Mesendoderm (in vitro differentiated cells): Measurements from ENCODE around the gene ATXN2L.
"Not testable (repeated sequence)": the region's sequence is repeated elsewhere in the genome, so short reads cannot be mapped to it uniquely, and the experiment has no call there.

Source experiments
- DNase-seq: peaks from one replicate; pipeline ENCODE4 v3.0.0; 2013
- H2AK5ac ChIP-seq: 2 replicates; pipeline ENCODE4 v1.6.1; 2013; ENCODE audit warnings: low read length, inconsistent platforms
- H2BK120ac ChIP-seq: 2 replicates; pipeline ENCODE4 v1.6.1; 2013; ENCODE audit warnings: low read depth, mild to moderate bottlenecking, low read length, moderate library complexity, mixed read lengths
- H2BK15ac ChIP-seq: replicated peaks from 2 replicates; pipeline ENCODE4 v1.6.1; 2013; ENCODE audit warnings: low read depth, mild to moderate bottlenecking, moderate library complexity
- H2BK5ac ChIP-seq: 2 replicates; pipeline ENCODE4 v1.6.1; 2013; ENCODE audit warnings: low read length, inconsistent platforms
- H3K18ac ChIP-seq: 2 replicates; pipeline ENCODE4 v1.6.1; 2013; ENCODE audit warnings: mild to moderate bottlenecking, low read length, mixed read lengths
- H3K23ac ChIP-seq: one replicate; pipeline ENCODE4 v1.6.1; 2013; ENCODE audit warnings: low read length
- H3K27ac ChIP-seq: 2 replicates; pipeline ENCODE4 v1.5.1; 2013; ENCODE audit warnings: low read depth, mild to moderate bottlenecking, inconsistent platforms, low read length, moderate library complexity
- H3K27me3 ChIP-seq: 2 replicates; pipeline ENCODE4 v1.6.1; 2013; ENCODE audit warnings: low read length, control low read depth, mild to moderate bottlenecking, inconsistent platforms; ENCODE audit not compliant: insufficient read depth, poor library complexity
- H3K36me3 ChIP-seq: 2 replicates; pipeline ENCODE4 v1.6.1; 2013; ENCODE audit warnings: low read length, inconsistent platforms; ENCODE audit not compliant: control insufficient read depth, insufficient read depth
- H3K4ac ChIP-seq: one replicate; pipeline ENCODE4 v1.6.1; 2013; ENCODE audit warnings: low read depth, mild to moderate bottlenecking, low read length, moderate library complexity
- H3K4me1 ChIP-seq: 2 replicates; pipeline ENCODE4 v1.6.1; 2013; ENCODE audit warnings: low read depth, low read length, inconsistent platforms; ENCODE audit not compliant: control insufficient read depth
- H3K4me2 ChIP-seq: 2 replicates; pipeline ENCODE4 v1.6.1; 2013; ENCODE audit warnings: low read length
- H3K4me3 ChIP-seq: 2 replicates; pipeline ENCODE4 v1.5.1; 2013; ENCODE audit warnings: mild to moderate bottlenecking, low read length
- H3K56ac ChIP-seq: one replicate; pipeline ENCODE4 v1.6.1; 2013; ENCODE audit warnings: low read length
- H3K79me1 ChIP-seq: 2 replicates; pipeline ENCODE4 v1.6.1; 2013; ENCODE audit warnings: low read length, inconsistent platforms
- H3K79me2 ChIP-seq: 2 replicates; pipeline ENCODE4 v1.6.1; 2013; ENCODE audit warnings: mild to moderate bottlenecking, low read length; ENCODE audit not compliant: control insufficient read depth, insufficient read depth
- H3K9ac ChIP-seq: 2 replicates; pipeline ENCODE4 v1.6.1; 2013; ENCODE audit warnings: low read length, inconsistent platforms
- H4K5ac ChIP-seq: one replicate; pipeline ENCODE4 v1.6.1; 2013; ENCODE audit warnings: low read length
- H4K8ac ChIP-seq: one replicate; pipeline ENCODE4 v1.6.1; 2013; ENCODE audit warnings: low read depth, mild to moderate bottlenecking, control low read depth, low read length, moderate library complexity
- WGBS: extraction: QIAGEN DNeasy Blood & Tissue Kit; methylation state at CpG from one replicate; pipeline ENCODE4 v1.1.7; 2013; ENCODE audit warnings: low lambda C conversion rate, missing lambda C conversion rate; ENCODE audit not compliant: insufficient coverage; ENCODE audit errors: extremely low coverage; 5-methylcytosine and 5-hydroxymethylcytosine counted together

ATXN2L gene

DNA sequence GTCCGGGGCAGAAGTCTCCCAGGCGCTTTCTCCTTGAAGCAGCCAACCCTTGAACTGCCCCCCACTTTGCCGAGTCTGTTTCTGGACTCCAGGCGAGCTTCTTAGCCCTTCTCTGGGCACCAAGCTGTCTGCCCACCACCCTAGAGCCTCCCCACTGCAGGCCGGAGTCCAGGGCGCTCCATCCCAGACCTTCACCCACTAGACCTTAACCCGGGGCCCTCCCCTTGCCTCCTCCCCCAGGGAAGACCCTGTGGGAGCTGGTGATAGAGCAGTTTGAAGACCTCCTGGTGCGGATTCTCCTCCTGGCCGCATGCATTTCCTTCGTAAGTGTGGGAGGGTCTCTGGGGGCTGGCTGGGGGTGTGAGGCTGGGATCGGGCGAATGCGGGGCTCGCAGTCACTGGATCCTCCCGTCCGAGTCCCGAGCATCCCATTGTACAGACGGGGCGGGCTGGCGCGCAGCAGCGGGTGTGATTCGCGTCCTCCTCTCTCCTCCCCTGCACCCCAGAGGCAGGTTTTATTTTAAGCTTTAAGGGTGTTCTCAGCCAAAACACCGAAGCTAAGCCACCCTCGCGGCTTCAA lies 56.6 kb downstream of the ATXN2L start:
- Histone ChIP-seq H3K4me2 (peak overlapping the region; percentile 42), H2BK15ac (no peak overlapping the region), H3K18ac (peak overlapping the region; percentile 21), H3K27ac (no peak overlapping the region), H3K4me3 (peak overlapping the region; percentile 40), H3K36me3 (no peaks in the 10 kb centered on the region), H2AK5ac (no peak overlapping the region), H3K27me3 (no peaks in the 10 kb centered on the region), H3K4me1 (no peaks in the 10 kb centered on the region), H3K23ac (no peak overlapping the region), H3K79me2 (no peaks in the 10 kb centered on the region), H2BK120ac (no peak overlapping the region), H4K5ac (no peak overlapping the region), H3K79me1 (no peaks in the 10 kb centered on the region), H3K4ac (peak overlapping the region; percentile 71), H2BK5ac (no peak overlapping the region), H3K9ac (peak overlapping the region; percentile 81), H4K8ac (no peak overlapping the region), H3K56ac (peak overlapping the region; percentile 79)
- WGBS: no CpG with 5 or more reads among the region's 27 CpGs
- DNase-seq: no peak

DNA sequence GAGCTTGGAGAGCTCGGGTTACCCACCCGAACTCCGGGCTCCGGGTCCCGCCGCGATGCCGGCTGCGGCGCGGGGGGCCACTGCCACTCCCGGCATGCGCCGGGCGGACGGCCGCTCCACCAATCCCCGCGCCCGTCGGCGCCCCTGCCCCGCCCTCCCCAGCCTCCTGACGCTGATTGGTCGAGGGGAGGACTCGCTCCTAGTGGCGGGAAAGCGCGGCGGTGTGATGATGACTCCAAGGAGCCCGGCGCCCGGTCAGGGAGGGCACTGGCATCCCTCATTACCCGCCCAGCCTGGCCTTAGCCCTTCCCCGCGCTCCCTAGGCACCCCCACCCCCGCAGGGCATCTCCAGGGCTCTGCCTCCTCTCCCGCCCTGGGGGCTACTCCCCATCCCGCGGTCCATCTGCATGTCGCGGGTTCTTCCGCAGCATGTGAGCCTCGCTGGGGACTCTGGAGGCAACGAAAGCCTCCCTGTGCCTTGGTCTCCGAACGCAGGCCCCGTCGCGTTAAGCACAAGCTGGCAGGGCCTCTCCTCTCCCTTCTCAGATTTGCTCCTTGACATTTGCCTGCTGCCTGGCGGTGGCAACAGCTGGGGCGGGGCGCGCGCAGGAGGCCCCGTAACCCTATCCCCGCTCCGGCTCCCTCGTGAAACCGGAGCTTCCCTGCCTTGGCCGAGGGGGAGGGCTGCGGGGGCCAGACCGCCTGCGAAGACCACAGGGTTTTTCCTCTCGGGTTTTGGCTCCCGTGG lies 57.2 kb downstream of the ATXN2L start:
- H3K4me1 ChIP-seq: no peaks in the 10 kb centered on the region
- H3K27ac ChIP-seq: no peak overlapping the region
- peak overlapping the region; percentile 21 for H3K18ac ChIP-seq
- H3K56ac ChIP-seq: peak overlapping the region; percentile 79
- peak overlapping the region; percentile 40 for H3K4me3 ChIP-seq
- no peak overlapping the region for H2AK5ac ChIP-seq
- H3K23ac ChIP-seq: no peak overlapping the region
- H3K9ac ChIP-seq: peak overlapping the region; percentile 81
- H2BK120ac ChIP-seq: no peak overlapping the region
- H2BK15ac ChIP-seq: no peak overlapping the region
- H3K36me3 ChIP-seq: no peaks in the 10 kb centered on the region
- DNase-seq: peak; percentile 93
- no CpG with 5 or more reads among the region's 66 CpGs for WGBS
- no peaks in the 10 kb centered on the region for H3K79me1 ChIP-seq
- no peaks in the 10 kb centered on the region for H3K27me3 ChIP-seq
- no peak overlapping the region for H4K5ac ChIP-seq
- H3K79me2 ChIP-seq: no peaks in the 10 kb centered on the region
- H4K8ac ChIP-seq: no peak overlapping the region
- H2BK5ac ChIP-seq: no peak overlapping the region
- H3K4ac ChIP-seq: peak overlapping the region; percentile 8
- H3K4me2 ChIP-seq: peak overlapping the region; percentile 58

DNA sequence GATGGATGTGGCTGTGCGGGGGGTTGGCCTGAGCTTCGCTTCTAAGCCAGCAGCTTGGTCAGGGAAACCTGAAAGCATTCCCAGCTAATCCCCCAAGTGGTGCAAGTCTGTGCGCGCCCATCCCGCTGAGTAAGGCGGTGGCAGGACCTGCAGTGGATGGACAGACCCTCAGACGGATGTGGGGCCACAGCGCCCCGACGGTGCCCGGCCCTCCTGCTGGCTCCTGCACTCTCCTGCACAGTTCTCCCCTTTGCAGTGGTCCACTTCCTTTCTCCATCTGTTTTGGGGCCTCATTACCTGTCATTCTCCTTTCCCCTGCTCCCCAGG lies 57.8 kb downstream of the ATXN2L start:
- Histone ChIP-seq H3K4me2 (peak overlapping the region; percentile 58), H3K27ac (no peak overlapping the region), H3K4me3 (no peak overlapping the region), H3K23ac (no peak overlapping the region), H3K9ac (peak overlapping the region; percentile 70), H4K5ac (no peak overlapping the region), H3K4me1 (no peaks in the 10 kb centered on the region), H3K36me3 (no peaks in the 10 kb centered on the region), H3K79me1 (no peaks in the 10 kb centered on the region), H3K56ac (peak overlapping the region; percentile 73), H2BK5ac (no peak overlapping the region), H3K4ac (no peak overlapping the region), H4K8ac (no peak overlapping the region), H3K18ac (no peak overlapping the region), H3K27me3 (no peaks in the 10 kb centered on the region), H3K79me2 (no peaks in the 10 kb centered on the region), H2BK120ac (no peak overlapping the region), H2AK5ac (no peak overlapping the region), H2BK15ac (no peak overlapping the region)
- DNase-seq: no peak
- WGBS: no CpG with 5 or more reads among the region's 11 CpGs

DNA sequence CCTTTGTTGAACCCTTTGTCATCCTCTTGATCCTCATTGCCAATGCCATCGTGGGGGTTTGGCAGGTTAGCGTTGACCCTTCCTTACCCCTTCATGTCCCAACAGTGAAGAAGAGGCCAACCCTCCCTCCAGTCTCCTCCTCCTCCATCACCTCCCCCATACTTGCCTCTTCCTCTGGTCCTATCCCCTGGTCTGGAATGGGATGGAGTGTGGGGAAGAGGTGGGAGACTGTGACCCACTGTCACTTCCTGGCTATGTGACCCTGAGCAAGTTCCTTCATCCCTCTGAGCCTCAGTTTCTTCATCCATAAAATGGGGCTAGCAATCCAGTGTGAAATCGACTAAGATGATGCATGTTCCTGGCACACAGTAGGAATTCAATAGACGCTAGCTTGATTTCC lies 58.2 kb downstream of the ATXN2L start:
- H4K8ac ChIP-seq: no peak overlapping the region
- H2BK120ac ChIP-seq: no peak overlapping the region
- no CpG with 5 or more reads among the region's 4 CpGs for WGBS

DNA sequence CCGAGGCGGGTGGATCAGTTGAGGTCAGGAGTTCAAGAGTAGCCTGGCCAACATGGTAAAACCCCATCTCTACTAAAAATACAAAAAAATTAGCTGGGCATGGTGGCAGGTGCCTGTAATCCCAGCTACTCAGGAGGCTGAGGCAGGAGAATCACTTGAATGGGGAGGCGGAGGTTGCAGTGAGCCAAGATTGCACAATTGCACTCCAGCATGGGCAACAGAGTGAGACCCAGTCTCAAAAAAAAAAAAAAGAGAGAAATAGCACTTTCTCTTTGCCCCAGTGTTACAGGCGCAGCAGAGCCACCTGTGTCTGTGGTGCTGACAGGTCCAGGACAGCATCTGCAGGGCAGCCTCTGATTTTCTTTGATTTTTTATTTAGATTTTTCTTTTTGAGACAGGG lies 58.8 kb downstream of the ATXN2L start:
- H3K36me3 ChIP-seq, H3K27me3 ChIP-seq, DNase-seq, H2BK120ac ChIP-seq, H2BK15ac ChIP-seq, H3K4me3 ChIP-seq, H4K5ac ChIP-seq, H2BK5ac ChIP-seq, H3K18ac ChIP-seq, H3K9ac ChIP-seq, H2AK5ac ChIP-seq, H3K23ac ChIP-seq, H3K4me2 ChIP-seq, H3K79me2 ChIP-seq, H3K56ac ChIP-seq, H3K4ac ChIP-seq, H3K4me1 ChIP-seq, H3K79me1 ChIP-seq, H3K27ac ChIP-seq, H4K8ac ChIP-seq: not testable (repeated sequence)
- no CpG with 5 or more reads among the region's 4 CpGs for WGBS

More for the DNA sequence above, 58.2 kb downstream of the ATXN2L start:
- Histone ChIP-seq H2BK5ac (no peak overlapping the region), H3K56ac (peak overlapping the region; percentile 73), H3K27ac (no peak overlapping the region), H2AK5ac (peak overlapping the region; percentile 65), H3K27me3 (no peaks in the 10 kb centered on the region), H3K36me3 (no peaks in the 10 kb centered on the region), H3K4ac (no peak overlapping the region), H3K23ac (no peak overlapping the region), H3K79me1 (no peaks in the 10 kb centered on the region), H3K4me3 (no peak overlapping the region), H3K18ac (no peak overlapping the region), H3K4me1 (no peaks in the 10 kb centered on the region), H2BK15ac (no peak overlapping the region), H3K4me2 (no peak overlapping the region), H3K79me2 (no peaks in the 10 kb centered on the region), H3K9ac (no peak overlapping the region), H4K5ac (no peak overlapping the region)
- no peak for DNase-seq
